Ascending aorta (tissue), 2 donors: ENCODE results near the gene MEF2C. TPM values are rescaled to one million over a fixed set of nuclear protein-coding genes. Genes with fewer than 3 reads are reported as not detected.

Experiments
- DNase-seq, 2 donors: peaks; one replicate each; pipeline ENCODE4 v3.0.0-alpha.2; 2019; ENCODE audit warnings: low spot score in 2 of 2
- H3K27ac ChIP-seq, 2 donors: fragments of 200-600 bp; sonication (generic); one replicate each; pipeline ENCODE4 v1.5.1; 2016 to 2017; ENCODE audit warnings: mild to moderate bottlenecking in 1 of 2
- H3K27me3 ChIP-seq: fragments of 200-600 bp; sonication (generic); one replicate; pipeline ENCODE4 v1.5.1; 2017
- H3K36me3 ChIP-seq, 2 donors: fragments of 200-600 bp; sonication (generic); one replicate each; pipeline ENCODE4 v1.5.1; 2016
- H3K4me1 ChIP-seq, 2 donors: fragments of 200-600 bp; sonication (generic); one replicate each; pipeline ENCODE4 v1.5.1; 2016 to 2017; ENCODE audit warnings: mild to moderate bottlenecking in 1 of 2
- H3K4me3 ChIP-seq, 2 donors: fragments of 200-600 bp; sonication (generic); one replicate each; pipeline ENCODE4 v1.5.1; 2016 to 2017; ENCODE audit warnings: mild to moderate bottlenecking in 1 of 2
- H3K9me3 ChIP-seq, 2 donors: fragments of 200-600 bp; sonication (generic); one replicate each; pipeline ENCODE4 v1.5.1; 2016
- CTCF ChIP-seq, 3 experiments: fragments of 200-600 bp in 2 of 3; fragments of 450-650 bp in 1 of 3; sonication (generic) in 2 of 3; IDR thresholded peaks; one replicate each; pipeline ENCODE4 v1.5.1; 2016 to 2019; ENCODE audit warnings: antibody characterized with exemption in 3 of 3, mild to moderate bottlenecking in 1 of 3, moderate library complexity in 1 of 3
- intact Hi-C: fragments of 100-400 bp; cut with DNase I; formaldehyde crosslinking; loops from one replicate; pipeline ENCODE4 v1.15.1; 2023
- total RNA-seq: library from RNA; depleted of rRNA; stranded (reverse); fragments of >200 nt; gene quantifications from one replicate; pipeline ENCODE4 v1.1.0, GENCODE V29; 2016

Gene MEF2C
- total RNA-seq, 1 donor from 2014 or later, result 138 TPM

- no peak for DNase-seq
- no peaks in the 10 kb centered on the region for H3K4me1 ChIP-seq
- H3K9me3 ChIP-seq, result no peaks in the 10 kb centered on the region
- H3K27me3 ChIP-seq, result no peaks in the 10 kb centered on the region
- H3K4me3 ChIP-seq, result no peak overlapping the region
- H3K27ac ChIP-seq, result no peak overlapping the region
- intact Hi-C loops, result no loop called here
- no peaks in the 10 kb centered on the region for H3K36me3 ChIP-seq
- no peak for TF ChIP-seq CTCF (IDR thresholded peaks at IDR 0.05)
These were observed 174.1 kb downstream of the MEF2C start for GRCh38 chr5:88708682-88709398.

DNA sequence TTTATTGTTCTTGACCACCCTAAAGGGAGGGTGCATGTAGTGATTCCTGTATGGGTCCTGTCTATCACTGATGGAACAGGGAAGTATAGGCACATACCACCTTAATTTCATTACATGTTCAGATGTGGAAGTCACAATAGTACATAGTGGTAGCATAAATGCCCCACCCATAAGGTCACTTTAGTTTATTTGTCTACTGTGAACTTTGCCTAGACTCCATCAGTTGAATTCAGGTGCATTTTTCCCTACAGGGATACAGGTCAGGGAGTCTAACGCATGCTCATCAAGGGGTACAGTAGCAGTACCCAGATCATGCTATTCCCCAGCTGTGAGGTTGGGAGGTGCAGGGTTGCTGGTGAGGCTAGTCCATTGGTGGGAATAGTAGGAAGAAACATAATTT is 175.0 kb downstream of the MEF2C start:
- Histone ChIP-seq H3K27ac (no peak overlapping the region), H3K4me1 (no peaks in the 10 kb centered on the region), H3K4me3 (no peak overlapping the region), H3K27me3 (no peaks in the 10 kb centered on the region), H3K9me3 (no peaks in the 10 kb centered on the region), H3K36me3 (no peaks in the 10 kb centered on the region)
- no peak for DNase-seq
- intact Hi-C loops, result no loop called here
- no peak for TF ChIP-seq CTCF (IDR thresholded peaks at IDR 0.05)

- no peaks in the 10 kb centered on the region for H3K4me1 ChIP-seq
- intact Hi-C loops, result no loop called here
- DNase-seq, result no peak
These were observed 175.6 kb downstream of the MEF2C start for GRCh38 chr5:88707216-88707965.

DNA sequence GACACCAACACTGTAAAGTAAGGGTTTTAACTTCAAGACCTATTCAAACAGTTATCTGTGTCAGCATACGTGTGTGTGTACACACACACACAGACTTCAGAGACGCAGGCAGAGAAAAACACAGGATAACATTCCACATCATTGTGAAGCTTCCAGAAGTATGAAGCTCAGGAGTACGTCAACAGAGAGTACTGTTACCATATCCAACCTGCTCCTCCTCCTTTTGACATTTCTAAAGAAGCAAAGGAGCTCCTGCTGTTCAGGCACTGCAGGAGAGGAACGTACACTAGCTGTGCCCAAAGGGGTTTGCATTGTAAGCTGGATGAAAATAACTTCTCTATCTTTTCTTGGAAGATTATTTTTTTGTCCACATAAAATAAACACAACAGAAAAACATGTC is 180.7 kb downstream of the MEF2C start:
- Histone ChIP-seq H3K4me1 (no peaks in the 10 kb centered on the region), H3K9me3 (no peaks in the 10 kb centered on the region), H3K27me3 (no peaks in the 10 kb centered on the region), H3K27ac (no peak overlapping the region), H3K36me3 (no peaks in the 10 kb centered on the region), H3K4me3 (no peak overlapping the region)
- intact Hi-C loops, result no loop called here
- no peak for TF ChIP-seq CTCF (IDR thresholded peaks at IDR 0.05)
- DNase-seq, result no peak

More at GRCh38 chr5:88707216-88707965, 175.6 kb downstream of the MEF2C start:
- no peaks in the 10 kb centered on the region for H3K27me3 ChIP-seq
- H3K9me3 ChIP-seq, result no peaks in the 10 kb centered on the region
- H3K4me3 ChIP-seq, result no peak overlapping the region
- H3K27ac ChIP-seq, result no peak overlapping the region
- TF ChIP-seq CTCF (IDR thresholded peaks at IDR 0.05), result no peak
- H3K36me3 ChIP-seq, result no peaks in the 10 kb centered on the region

GRCh38 chr5:88700121-88700520 is 182.9 kb downstream of the MEF2C start:
- Histone ChIP-seq H3K27me3 (peaks cover 3% of the 10 kb centered on the region), H3K36me3 (no peaks in the 10 kb centered on the region), H3K27ac (no peak overlapping the region), H3K4me3 (no peak overlapping the region), H3K9me3 (no peaks in the 10 kb centered on the region), H3K4me1 (no peaks in the 10 kb centered on the region)
- TF ChIP-seq CTCF (IDR thresholded peaks at IDR 0.05), result no peak
- no peak for DNase-seq
- intact Hi-C loops, result no loop called here
